ENCODE results near the gene TOMM6.
A peak's percentile ranks its signal among the peaks of the same experiment; 100 is the strongest.
"Not testable (repeated sequence)": the region's sequence is repeated elsewhere in the genome, so short reads cannot be mapped to it uniquely, and the experiment has no call there.

The TOMM6 gene

GRCh38 chr6:41785254-41785653 is 2.2 kb upstream of the TOMM6 start:
- no peak for DNase-seq (ENCODE audit: low read depth in 2 of 2)

DNA sequence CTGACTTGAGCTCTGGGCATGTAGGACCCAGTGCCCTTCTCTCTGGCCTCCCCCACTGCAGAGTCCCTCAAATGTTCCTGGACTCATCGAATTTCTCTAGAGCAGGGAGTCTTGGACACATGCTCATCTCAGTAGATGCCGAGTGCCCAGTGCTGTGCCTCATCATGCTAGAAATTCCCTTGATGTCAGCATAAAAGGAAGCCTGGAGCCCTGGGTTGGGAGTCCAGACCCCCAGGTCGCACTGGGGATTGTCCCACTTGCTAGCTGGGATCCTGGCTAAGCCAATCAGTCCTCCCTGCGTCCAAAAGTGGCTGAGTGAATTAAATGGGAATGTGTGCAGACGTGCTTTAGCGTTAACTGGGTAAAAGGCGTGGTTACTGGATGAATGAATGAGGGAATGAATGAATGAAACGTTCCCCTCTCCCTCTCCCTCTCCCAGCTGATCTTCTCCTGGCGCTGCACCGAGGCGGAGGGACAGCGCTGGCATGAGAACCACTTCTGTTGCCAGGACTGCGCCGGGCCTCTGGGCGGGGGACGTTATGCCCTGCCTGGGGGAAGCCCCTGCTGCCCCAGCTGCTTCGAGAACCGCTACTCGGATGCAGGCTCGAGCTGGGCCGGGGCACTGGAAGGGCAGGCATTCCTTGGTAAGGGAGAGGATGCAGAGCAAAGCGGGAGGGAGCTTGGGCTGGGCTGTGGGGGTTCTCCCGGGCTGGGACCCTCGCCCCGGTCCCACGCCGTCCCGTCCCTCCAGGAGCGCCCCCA is 1.6 kb upstream of the TOMM6 start:
- DNase-seq (ENCODE audit: low read depth in 2 of 2): no peak

- DNase-seq (ENCODE audit: low read depth in 2 of 2): peak; percentile 83
Observed at GRCh38 chr6:41786451-41787218, 859 bp upstream of the TOMM6 start.

GRCh38 chr6:41789390-41789724 is 1.9 kb downstream of the TOMM6 start:
- DNase-seq (ENCODE audit: low read depth in 2 of 2): no peak

DNA sequence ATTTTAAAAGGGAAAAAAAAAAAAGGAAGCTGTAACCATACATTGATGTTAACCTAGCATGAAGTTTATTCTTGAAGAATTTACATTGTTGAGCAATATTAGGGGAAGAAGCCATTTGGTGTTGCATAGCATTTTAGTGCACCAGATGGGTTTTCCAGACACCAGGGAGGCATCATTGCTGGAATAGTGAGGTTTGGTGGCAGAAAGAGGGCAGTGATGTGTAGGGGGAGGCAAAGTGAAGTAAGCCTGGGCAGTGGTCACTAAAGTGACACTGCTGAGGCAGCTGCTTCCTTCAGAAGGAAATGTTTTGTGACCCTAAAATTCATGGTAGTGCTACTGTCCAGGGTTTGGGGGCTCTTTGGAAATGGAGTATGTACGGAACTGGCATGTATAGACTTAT is 2.6 kb downstream of the TOMM6 start:
- no peak for DNase-seq (ENCODE audit: low read depth in 2 of 2)

- no peak for DNase-seq (ENCODE audit: low read depth in 2 of 2)
Observed at GRCh38 chr6:41791305-41791704, 3.8 kb downstream of the TOMM6 start.

GRCh38 chr6:41791984-41792383 is 4.5 kb downstream of the TOMM6 start:
- no peak for DNase-seq (ENCODE audit: low read depth in 2 of 2)

- no peak for DNase-seq (ENCODE audit: low read depth in 2 of 2)
Observed at GRCh38 chr6:41796474-41796873, 9.0 kb downstream of the TOMM6 start.

GRCh38 chr6:41798901-41799558 is 11.5 kb downstream of the TOMM6 start:
- no peak for DNase-seq (ENCODE audit: low read depth in 2 of 2)

GRCh38 chr6:41799559-41799911 is 12.0 kb downstream of the TOMM6 start:
- no peak for DNase-seq (ENCODE audit: low read depth in 2 of 2)

- no peak for DNase-seq (ENCODE audit: low read depth in 2 of 2)
Observed at GRCh38 chr6:41801380-41801779, 13.9 kb downstream of the TOMM6 start.

DNA sequence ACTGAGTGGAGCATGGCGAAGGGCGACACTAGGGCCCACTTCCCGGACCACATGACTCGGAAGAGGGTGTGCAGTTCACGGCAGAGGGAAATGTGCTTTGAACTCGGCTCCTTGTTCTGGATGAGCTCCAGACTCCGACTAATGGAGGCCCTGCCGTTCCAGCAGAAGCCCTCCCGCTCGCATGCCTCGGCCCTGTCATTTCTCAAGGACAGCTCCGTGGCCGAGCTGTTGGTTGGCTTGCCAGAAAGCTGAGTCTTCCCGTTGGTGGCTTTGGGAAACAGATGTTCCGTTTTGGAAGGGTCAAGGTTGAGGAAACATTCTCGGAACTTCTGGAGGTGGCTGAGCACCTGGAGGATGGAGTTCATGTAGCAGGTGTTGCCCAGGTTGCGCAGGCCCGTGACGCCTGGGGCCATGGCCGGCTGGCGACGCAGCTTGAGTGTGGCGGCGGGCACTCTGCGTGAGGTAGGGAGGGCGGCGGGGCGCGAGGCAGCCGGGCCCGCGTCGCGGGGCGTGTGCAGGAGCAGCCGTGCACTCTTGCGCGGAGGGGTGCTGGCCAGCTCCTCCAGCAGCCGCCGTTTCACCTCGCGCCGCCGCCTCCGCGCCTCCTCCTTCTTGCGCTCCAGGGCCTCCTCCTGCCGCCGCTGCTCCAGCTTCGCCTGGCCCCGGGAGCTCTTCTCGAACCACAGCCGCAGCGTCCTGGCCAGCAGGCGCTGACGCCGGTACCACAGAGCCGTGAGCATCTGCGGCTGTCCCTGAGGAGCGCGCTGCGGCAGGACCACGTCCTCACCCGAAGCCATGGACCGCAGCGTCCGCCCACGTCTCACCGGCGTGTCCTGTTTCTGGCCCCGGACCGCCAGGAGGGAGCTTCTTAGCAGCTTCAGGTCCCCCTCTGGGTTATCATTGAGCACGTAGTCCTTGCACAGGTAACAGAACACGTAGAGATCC is 18.6 kb downstream of the TOMM6 start:
- no peak for DNase-seq (ENCODE audit: low read depth in 2 of 2)

GRCh38 chr6:41811095-41811494 is 23.6 kb downstream of the TOMM6 start:
- no peak for DNase-seq (ENCODE audit: low read depth in 2 of 2)

GRCh38 chr6:41811946-41812345 is 24.5 kb downstream of the TOMM6 start:
- DNase-seq (ENCODE audit: low read depth in 2 of 2): not testable (repeated sequence)

DNA sequence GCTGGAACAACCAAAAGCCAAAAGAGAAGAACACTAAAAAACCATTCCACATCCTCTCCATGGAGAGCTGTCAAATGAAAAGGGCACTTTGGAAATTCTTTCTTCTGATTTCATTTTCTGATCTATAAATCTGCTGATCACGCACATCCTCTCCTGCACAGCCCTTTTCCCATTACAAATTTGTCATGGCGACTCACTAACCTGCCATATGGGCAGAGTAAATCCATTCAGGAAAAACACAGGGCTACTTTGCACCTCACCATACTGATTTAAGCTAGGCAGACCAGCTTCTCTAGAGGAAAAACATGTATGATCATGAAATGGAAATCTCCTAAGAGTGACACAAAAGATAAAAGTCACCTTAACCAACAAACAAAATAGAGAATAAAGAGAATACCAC is 26.0 kb downstream of the TOMM6 start:
- no peak for DNase-seq (ENCODE audit: low read depth in 2 of 2)

DNA sequence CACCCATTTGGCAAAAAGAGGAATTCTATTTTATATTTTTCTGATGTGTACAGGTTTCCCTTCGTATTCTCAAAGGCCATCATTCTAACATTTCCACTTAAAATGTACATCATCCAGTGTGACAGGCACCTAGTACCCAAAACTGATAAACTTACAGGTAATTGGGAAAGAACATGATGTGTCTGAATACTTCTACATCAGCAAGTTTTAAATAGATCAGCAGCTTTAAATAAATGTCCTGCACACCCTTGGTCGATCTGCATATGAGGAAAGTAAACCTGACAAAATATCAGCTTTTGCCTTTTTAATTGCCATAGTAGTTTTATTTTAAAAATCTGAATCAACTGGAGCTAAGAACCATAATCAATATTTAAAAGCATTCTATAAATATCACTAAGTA is 26.5 kb downstream of the TOMM6 start:
- no peak for DNase-seq (ENCODE audit: low read depth in 2 of 2)

DNA sequence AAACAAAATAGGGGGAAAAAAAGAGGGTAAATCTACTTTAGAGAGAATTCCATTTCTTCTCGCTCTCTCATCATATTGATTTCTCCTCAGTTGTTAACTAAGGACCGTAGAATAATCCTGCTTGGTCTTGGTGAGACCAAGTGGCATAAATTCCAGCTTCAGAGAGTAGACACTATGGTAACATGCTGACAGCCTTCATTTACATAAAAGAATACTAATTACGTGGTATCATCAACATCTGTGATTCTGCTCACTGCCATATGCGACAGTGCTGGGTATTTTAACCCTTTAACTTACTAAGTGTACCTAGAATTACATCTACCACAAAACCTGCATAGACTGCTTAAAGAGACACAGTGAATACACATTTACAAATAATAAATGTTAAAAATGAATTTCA is 27.1 kb downstream of the TOMM6 start:
- no peak for DNase-seq (ENCODE audit: low read depth in 2 of 2)

DNA sequence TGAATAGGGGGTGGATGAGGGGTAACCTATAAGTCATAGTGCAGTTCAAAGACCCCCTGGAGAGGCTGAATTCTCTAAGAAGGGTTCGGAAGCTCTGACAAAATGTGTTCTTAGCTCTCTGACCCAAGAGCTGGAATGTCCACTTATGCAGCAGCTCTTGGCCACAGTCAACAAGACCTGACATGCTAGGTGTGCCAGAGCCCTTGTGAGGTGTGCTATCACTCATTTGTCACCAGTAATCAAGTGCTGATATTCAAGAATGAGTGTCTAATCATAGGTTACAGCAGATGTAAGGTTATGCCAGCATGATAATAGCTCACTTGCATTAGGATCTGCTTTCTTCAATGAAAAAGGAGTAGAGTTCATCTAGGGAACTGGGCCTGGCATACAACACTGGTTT is 28.1 kb downstream of the TOMM6 start:
- no peak for DNase-seq (ENCODE audit: low read depth in 2 of 2)

- DNase-seq (ENCODE audit: low read depth in 2 of 2): no peak
Observed at GRCh38 chr6:41818271-41819054, 31.0 kb downstream of the TOMM6 start.

GRCh38 chr6:41821266-41821665 is 33.8 kb downstream of the TOMM6 start:
- DNase-seq (ENCODE audit: low read depth in 2 of 2): no peak

- no peak for DNase-seq (ENCODE audit: low read depth in 2 of 2)
Observed at GRCh38 chr6:41822021-41822420, 34.5 kb downstream of the TOMM6 start.
